IMR-90 (cell line): Measurements from ENCODE around the gene CXCL17. TPM values are rescaled to one million over a fixed set of nuclear protein-coding genes. Genes with fewer than 3 reads are reported as not detected.

Experiments
- ATAC-seq: fragments of 200-7000 bp; cut with Tn5 transposase; 2 replicates; pipeline ENCODE4 v1.9.1; 2020; ENCODE audit warnings: low read depth, mild to moderate bottlenecking, moderate library complexity
- BruUV-seq: library from RNA; stranded (reverse); fragments of 400-500 nt; replicated peaks from 2 replicates; lab custom pipeline; 2021; lab: Mats Ljungman, UMichigan
- CTCF ChIA-PET: fragments of 300-600 bp; formaldehyde crosslinking; extraction: SDS; loops from one replicate; lab custom pipeline; 2021; ENCODE audit warnings: antibody characterized with exemption; lab: Yijun Ruan, JAX
- POLR2A ChIA-PET: fragments of 300-600 bp; sonication (Branson Sonifier 250); formaldehyde crosslinking; loops from one replicate; lab custom pipeline; 2022; ENCODE audit warnings: antibody characterized with exemption; ENCODE audit not compliant: unreplicated experiment; lab: Charles Lee
- DNase-seq: peaks from one replicate; pipeline ENCODE4 v3.0.0; 2013
- H2AFZ ChIP-seq: replicated peaks from 2 replicates; pipeline ENCODE3; 2013; ENCODE audit warnings: low read length, mild to moderate bottlenecking; ENCODE audit not compliant: poor library complexity
- H2AK5ac ChIP-seq: 2 replicates; pipeline ENCODE4 v1.6.1; 2013; ENCODE audit warnings: low read depth, low read length, inconsistent platforms
- H2AK9ac ChIP-seq: replicated peaks from 2 replicates; pipeline ENCODE3; 2013; ENCODE audit warnings: mild to moderate bottlenecking, low read depth, low read length, moderate library complexity; ENCODE audit not compliant: poor library complexity
- H2BK120ac ChIP-seq: 2 replicates; pipeline ENCODE4 v1.6.1; 2013; ENCODE audit warnings: low read depth, low read length, inconsistent platforms
- H2BK15ac ChIP-seq: 3 replicates; pipeline ENCODE4 v1.6.1; 2013; ENCODE audit warnings: low read depth, low read length, inconsistent platforms
- H2BK20ac ChIP-seq: 2 replicates; pipeline ENCODE4 v1.6.1; 2013; ENCODE audit warnings: low read depth, mild to moderate bottlenecking, inconsistent platforms, low read length, moderate library complexity
- H2BK5ac ChIP-seq: 2 replicates; pipeline ENCODE4 v1.6.1; 2013; ENCODE audit warnings: mild to moderate bottlenecking, low read depth, low read length, inconsistent platforms; ENCODE audit not compliant: poor library complexity, severe bottlenecking
- H3K14ac ChIP-seq: replicated peaks from 2 replicates; pipeline ENCODE4 v1.6.1; 2013; ENCODE audit warnings: low read depth, low read length, inconsistent platforms
- H3K18ac ChIP-seq: 2 replicates; pipeline ENCODE4 v1.6.1; 2013; ENCODE audit warnings: low read depth, low read length, control low read depth
- H3K23ac ChIP-seq: 2 replicates; pipeline ENCODE4 v1.6.1; 2013; ENCODE audit warnings: low read depth, low read length, inconsistent platforms
- H3K27ac ChIP-seq: 2 replicates; pipeline ENCODE4 v1.5.1; 2013; ENCODE audit warnings: mild to moderate bottlenecking, control low read depth, low read length; ENCODE audit not compliant: insufficient read depth
- H3K27me3 ChIP-seq: 2 replicates; pipeline ENCODE4 v1.6.1; 2013; ENCODE audit warnings: low read length; ENCODE audit not compliant: control insufficient read depth, insufficient read depth
- H3K36me3 ChIP-seq: 2 replicates; pipeline ENCODE4 v1.6.1; 2013; ENCODE audit warnings: low read length, mixed read lengths; ENCODE audit not compliant: control insufficient read depth, insufficient read depth
- H3K4ac ChIP-seq: 2 replicates; pipeline ENCODE4 v1.6.1; 2013; ENCODE audit warnings: low read depth, low read length, inconsistent platforms
- H3K4me1 ChIP-seq: 2 replicates; pipeline ENCODE4 v1.6.1; 2013; ENCODE audit warnings: low read length, mixed read lengths; ENCODE audit not compliant: control insufficient read depth, insufficient read depth
- H3K4me2 ChIP-seq: 2 replicates; pipeline ENCODE4 v1.6.1; 2013; ENCODE audit warnings: low read depth, mild to moderate bottlenecking, control low read depth, low read length, moderate library complexity
- H3K4me3 ChIP-seq: 2 replicates; pipeline ENCODE4 v1.5.1; 2013; ENCODE audit warnings: low read depth, mild to moderate bottlenecking, control low read depth, low read length, moderate library complexity; ENCODE audit not compliant: insufficient read depth
- H3K56ac ChIP-seq: 2 replicates; pipeline ENCODE4 v1.6.1; 2013; ENCODE audit warnings: low read length, inconsistent platforms; ENCODE audit not compliant: insufficient read depth; ENCODE audit errors: extremely low read depth
- H3K79me1 ChIP-seq, 2 experiments: 2 replicates each; pipeline ENCODE4 v1.6.1; 2013; ENCODE audit warnings: low read length in 2 of 2, inconsistent platforms in 1 of 2, low read depth in 1 of 2
- H3K9ac ChIP-seq: 2 replicates; pipeline ENCODE4 v1.6.1; 2013; ENCODE audit warnings: low read depth, low read length, control low read depth
- H3K9me1 ChIP-seq: 2 replicates; pipeline ENCODE4 v1.6.1; 2013; ENCODE audit warnings: low read length, inconsistent platforms; ENCODE audit not compliant: insufficient read depth
- H3K9me3 ChIP-seq: 2 replicates; pipeline ENCODE4 v1.6.1; 2013; ENCODE audit warnings: low read length; ENCODE audit not compliant: control insufficient read depth, insufficient read depth
- H4K20me1 ChIP-seq: 2 replicates; pipeline ENCODE4 v1.6.1; 2013; ENCODE audit warnings: low read length, inconsistent platforms; ENCODE audit not compliant: insufficient read depth
- H4K5ac ChIP-seq: 2 replicates; pipeline ENCODE4 v1.6.1; 2013; ENCODE audit warnings: mild to moderate bottlenecking, low read depth, low read length, control low read depth
- H4K8ac ChIP-seq, 2 experiments: 2 replicates each; pipeline ENCODE4 v1.6.1; 2013; ENCODE audit warnings: low read depth in 2 of 2, low read length in 2 of 2, control low read depth in 1 of 2, inconsistent platforms in 1 of 2
- H4K91ac ChIP-seq: 2 replicates; pipeline ENCODE4 v1.6.1; 2013; ENCODE audit warnings: low read depth, low read length, inconsistent platforms; ENCODE audit not compliant: insufficient read depth
- FOS ChIP-seq: fragments of 150-350 bp; IDR thresholded peaks from 2 replicates; pipeline ENCODE4 v1.6.1; 2016; ENCODE audit warnings: low read depth, low read length
- NFE2L2 ChIP-seq: fragments of 150-350 bp; IDR thresholded peaks from 2 replicates; pipeline ENCODE4 v1.6.1; 2016; ENCODE audit warnings: low read depth, mild to moderate bottlenecking, low read length
- WGBS, 2 experiments: methylation state at CpG; one replicate each; pipeline versions ENCODE4 v1.1.5 to v1.1.7; 2013; ENCODE audit warnings: missing lambda C conversion rate in 2 of 2; ENCODE audit not compliant: insufficient read length in 1 of 2; ENCODE audit errors: extremely low coverage in 2 of 2; 5-methylcytosine and 5-hydroxymethylcytosine counted together
- dilution Hi-C: fragments of 300-500 bp; cut with HindIII; formaldehyde crosslinking; loops from one replicate; pipeline ENCODE4 v1.14.3; 2018; ENCODE audit warnings: low sequenced_read_pairs; ENCODE audit not compliant: unreplicated experiment
- in situ Hi-C: fragments of 300-500 bp; cut with MboI; formaldehyde crosslinking; loops from 3 replicates; pipeline ENCODE4 v1.14.3; 2019; ENCODE audit warnings: low sequenced_read_pairs, inconsistent platforms, mixed read lengths
- intact Hi-C: fragments of 100-400 bp; cut with micrococcal nuclease; formaldehyde crosslinking; loops from 2 replicates; pipeline ENCODE4 v1.10.0; 2022
- polyA plus RNA-seq, 3 experiments: library from polyadenylated mRNA; depleted of rRNA; stranded (reverse); fragments of >200 nt; gene quantifications; 2 replicates each; pipeline ENCODE4 v1.2.3, GENCODE V29; 2012; ENCODE audit warnings: low replicate concordance in 1 of 3
- total RNA-seq: library from RNA; depleted of rRNA; stranded (reverse); fragments of >200 nt; gene quantifications from 2 replicates; pipeline ENCODE4 v1.2.3, GENCODE V29; 2012

CXCL17 gene
- total and polyA plus RNA-seq, 2 of the 4 experiments (the other 2 are of a cell fraction) = not detected

- ATAC-seq (no peak), DNase-seq (no peak)
- no peak overlapping the region for H2BK5ac ChIP-seq
- no peak overlapping the region for H2BK120ac ChIP-seq
- ChIA-PET CTCF (no interaction called here), POLR2A (no interaction called here)
- H2AK9ac ChIP-seq = no peak overlapping the region
- H2AFZ ChIP-seq = no peak overlapping the region
- no peak overlapping the region for H3K4ac ChIP-seq
- H3K27ac ChIP-seq = no peak overlapping the region
- H3K4me2 ChIP-seq = no peak overlapping the region
- no peak overlapping the region for H3K18ac ChIP-seq
- H3K9me1 ChIP-seq = no peaks in the 10 kb centered on the region
- no peaks in the 10 kb centered on the region for H3K4me1 ChIP-seq
- H4K91ac ChIP-seq = no peak overlapping the region
- H3K79me1 ChIP-seq = no peaks in the 10 kb centered on the region
- H4K5ac ChIP-seq = no peak overlapping the region
- H3K56ac ChIP-seq = no peak overlapping the region
- H2BK20ac ChIP-seq = no peak overlapping the region
- 40% methylated on average over 1 of the region's 7 CpGs; no CpG with 5 or more reads in 1 of the 2 experiments for WGBS, 2 experiments
- dilution Hi-C loops = no loop called here
- no peaks in the 10 kb centered on the region; the same call in 1 of the 2 replicates for H4K20me1 ChIP-seq
- no TSS peak for BruUV-seq
- in situ Hi-C loops = no loop called here
- no peak overlapping the region for H3K4me3 ChIP-seq
- no peak overlapping the region for H3K14ac ChIP-seq
- H3K36me3 ChIP-seq = no peaks in the 10 kb centered on the region
- no peak overlapping the region for H2AK5ac ChIP-seq
- no peaks in the 10 kb centered on the region for H3K9me3 ChIP-seq
- TF ChIP-seq FOS = no peak
- TF ChIP-seq NFE2L2 = no peak
- peaks cover 26% of the 10 kb centered on the region for H3K27me3 ChIP-seq
- no peak overlapping the region for H3K9ac ChIP-seq
- H3K23ac ChIP-seq = no peak overlapping the region
- intact Hi-C loops = no loop called here
- H4K8ac ChIP-seq = no peak overlapping the region
- no peak overlapping the region for H2BK15ac ChIP-seq
These were observed 3.2 kb upstream of the CXCL17 start for GRCh38 chr19:42445948-42446347.
